ENCODE measurements around the gene KRT5. TPM values are rescaled to one million over a fixed set of nuclear protein-coding genes. Genes with fewer than 3 reads are reported as not detected.

KRT5 gene
- total and polyA plus RNA-seq, 2 of the 13 experiments (the other 11 are each of a cell fraction or from before 2014, with no cell fraction given): 0.08 TPM; not detected in 1

GRCh38 chr12:52494100-52494499, 26.1 kb downstream of the KRT5 start (continued):
- TF ChIP-seq U2AF2 (IDR thresholded peaks at IDR 0.05; ENCODE audit: low read depth, low read length) (no peak), MAFG (CRISPR knock-in tag; IDR thresholded peaks at IDR 0.05) (no peak)

GRCh38 chr12:52493172-52493571, 27.0 kb downstream of the KRT5 start, which contains the start of gene KRT6A:
TSS of gene KRT6A (minus strand) at chr12:52493257. CDS start at chr12:52493188, 69 bp downstream.
- no peak for FAIRE-seq
- no peak for DNase-seq (ENCODE audit: low spot score)
- H3K4me1 ChIP-seq (ENCODE audit: insufficient read depth, low read length): 0 out of 2 replicates have a peak, but pooled peaks cover 6% of the 10 kb centered on the region
- no peak within 1 kb of the TSS for H3K4me2 ChIP-seq (ENCODE audit: low read depth, low read length)
- in situ Hi-C loops (cut with HindIII; ENCODE audit: extremely low pct_ligation_motif_present, low pct_unique_long_range_greater_than_20kb): no loop called here
- H3K9me3 ChIP-seq (ENCODE audit: low read length): no peaks in the 10 kb centered on the region
- H3K27ac ChIP-seq (ENCODE audit: extremely low read length, insufficient read depth, low read length): no peak within 1 kb of the TSS
- H3K4me3 ChIP-seq (replicated peaks in 1 of 3; ENCODE audit: insufficient read depth in 1 of 3, low read depth in 2 of 3, low read length in 3 of 3): no peak within 1 kb of the TSS
- no peaks in the 10 kb centered on the region for H4K20me1 ChIP-seq (ENCODE audit: insufficient read depth, low read length)
- ChIA-PET CTCF (ENCODE audit: low intra/inter-chr PET ratio, low total read pairs) (no interaction called here), POLR2A (no interaction called here)
- no TSS peak for BruUV-seq (replicated peaks)
- no peak for ATAC-seq
- intact Hi-C loops (cut with micrococcal nuclease; ENCODE audit: unreplicated experiment): no loop called here
- 68% methylated on average over 2 of the region's 2 CpGs for WGBS (ENCODE audit: low lambda C conversion rate)
- H3K9ac ChIP-seq (ENCODE audit: insufficient read depth, low read depth, low read length): no peak within 1 kb of the TSS
- TF ChIP-seq REPIN1 (CRISPR knock-in tag; IDR thresholded peaks at IDR 0.05; ENCODE audit: borderline replicate concordance, low read depth) (no peak), POGZ (CRISPR knock-in tag; IDR thresholded peaks at IDR 0.05) (no peak), HHEX (CRISPR knock-in tag; IDR thresholded peaks at IDR 0.05) (no peak), MAZ (IDR thresholded peaks at IDR 0.05; ENCODE audit: borderline replicate concordance, low read depth, low read length) (no peak), MAZ (CRISPR knock-in tag; IDR thresholded peaks at IDR 0.05; ENCODE audit: low read depth) (no peak), SAP130 (CRISPR knock-in tag; IDR thresholded peaks at IDR 0.05; ENCODE audit: low read depth) (no peak), ZSCAN20 (CRISPR knock-in tag; IDR thresholded peaks at IDR 0.05; ENCODE audit: borderline replicate concordance) (no peak), KLF6 (CRISPR knock-in tag; IDR thresholded peaks at IDR 0.05) (no peak), ELF1 (CRISPR knock-in tag; IDR thresholded peaks at IDR 0.05) (no peak), RFX5 (IDR thresholded peaks at IDR 0.05; ENCODE audit: low read depth, low read length) (no peak), PRMT3 (CRISPR knock-in tag; IDR thresholded peaks at IDR 0.05; ENCODE audit: borderline replicate concordance, low read depth) (no peak), GABPA (IDR thresholded peaks at IDR 0.05; ENCODE audit: low read depth, low read length) (no peak), GABPA (CRISPR knock-in tag; IDR thresholded peaks at IDR 0.05; ENCODE audit: low read depth) (no peak), ZNF564 (CRISPR knock-in tag; IDR thresholded peaks at IDR 0.05) (no peak), ZNF205 (CRISPR knock-in tag; IDR thresholded peaks at IDR 0.05) (no peak)
- TF ChIP-seq, protein P1, sequence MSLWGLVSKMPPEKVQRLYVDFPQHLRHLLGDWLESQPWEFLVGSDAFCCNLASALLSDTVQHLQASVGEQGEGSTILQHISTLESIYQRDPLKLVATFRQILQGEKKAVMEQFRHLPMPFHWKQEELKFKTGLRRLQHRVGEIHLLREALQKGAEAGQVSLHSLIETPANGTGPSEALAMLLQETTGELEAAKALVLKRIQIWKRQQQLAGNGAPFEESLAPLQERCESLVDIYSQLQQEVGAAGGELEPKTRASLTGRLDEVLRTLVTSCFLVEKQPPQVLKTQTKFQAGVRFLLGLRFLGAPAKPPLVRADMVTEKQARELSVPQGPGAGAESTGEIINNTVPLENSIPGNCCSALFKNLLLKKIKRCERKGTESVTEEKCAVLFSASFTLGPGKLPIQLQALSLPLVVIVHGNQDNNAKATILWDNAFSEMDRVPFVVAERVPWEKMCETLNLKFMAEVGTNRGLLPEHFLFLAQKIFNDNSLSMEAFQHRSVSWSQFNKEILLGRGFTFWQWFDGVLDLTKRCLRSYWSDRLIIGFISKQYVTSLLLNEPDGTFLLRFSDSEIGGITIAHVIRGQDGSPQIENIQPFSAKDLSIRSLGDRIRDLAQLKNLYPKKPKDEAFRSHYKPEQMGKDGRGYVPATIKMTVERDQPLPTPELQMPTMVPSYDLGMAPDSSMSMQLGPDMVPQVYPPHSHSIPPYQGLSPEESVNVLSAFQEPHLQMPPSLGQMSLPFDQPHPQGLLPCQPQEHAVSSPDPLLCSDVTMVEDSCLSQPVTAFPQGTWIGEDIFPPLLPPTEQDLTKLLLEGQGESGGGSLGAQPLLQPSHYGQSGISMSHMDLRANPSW (CRISPR knock-in tag; IDR thresholded peaks at IDR 0.05; ENCODE audit: borderline replicate concordance): no peak
- TF ChIP-seq, protein P2, sequence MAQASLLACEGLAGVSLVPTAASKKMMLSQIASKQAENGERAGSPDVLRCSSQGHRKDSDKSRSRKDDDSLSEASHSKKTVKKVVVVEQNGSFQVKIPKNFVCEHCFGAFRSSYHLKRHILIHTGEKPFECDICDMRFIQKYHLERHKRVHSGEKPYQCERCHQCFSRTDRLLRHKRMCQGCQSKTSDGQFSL (CRISPR knock-in tag; IDR thresholded peaks at IDR 0.05): no peak
- TF ChIP-seq, protein P3, sequence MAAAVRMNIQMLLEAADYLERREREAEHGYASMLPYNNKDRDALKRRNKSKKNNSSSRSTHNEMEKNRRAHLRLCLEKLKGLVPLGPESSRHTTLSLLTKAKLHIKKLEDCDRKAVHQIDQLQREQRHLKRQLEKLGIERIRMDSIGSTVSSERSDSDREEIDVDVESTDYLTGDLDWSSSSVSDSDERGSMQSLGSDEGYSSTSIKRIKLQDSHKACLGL (CRISPR knock-in tag; IDR thresholded peaks at IDR 0.05): no peak
- TF ChIP-seq, protein P4, sequence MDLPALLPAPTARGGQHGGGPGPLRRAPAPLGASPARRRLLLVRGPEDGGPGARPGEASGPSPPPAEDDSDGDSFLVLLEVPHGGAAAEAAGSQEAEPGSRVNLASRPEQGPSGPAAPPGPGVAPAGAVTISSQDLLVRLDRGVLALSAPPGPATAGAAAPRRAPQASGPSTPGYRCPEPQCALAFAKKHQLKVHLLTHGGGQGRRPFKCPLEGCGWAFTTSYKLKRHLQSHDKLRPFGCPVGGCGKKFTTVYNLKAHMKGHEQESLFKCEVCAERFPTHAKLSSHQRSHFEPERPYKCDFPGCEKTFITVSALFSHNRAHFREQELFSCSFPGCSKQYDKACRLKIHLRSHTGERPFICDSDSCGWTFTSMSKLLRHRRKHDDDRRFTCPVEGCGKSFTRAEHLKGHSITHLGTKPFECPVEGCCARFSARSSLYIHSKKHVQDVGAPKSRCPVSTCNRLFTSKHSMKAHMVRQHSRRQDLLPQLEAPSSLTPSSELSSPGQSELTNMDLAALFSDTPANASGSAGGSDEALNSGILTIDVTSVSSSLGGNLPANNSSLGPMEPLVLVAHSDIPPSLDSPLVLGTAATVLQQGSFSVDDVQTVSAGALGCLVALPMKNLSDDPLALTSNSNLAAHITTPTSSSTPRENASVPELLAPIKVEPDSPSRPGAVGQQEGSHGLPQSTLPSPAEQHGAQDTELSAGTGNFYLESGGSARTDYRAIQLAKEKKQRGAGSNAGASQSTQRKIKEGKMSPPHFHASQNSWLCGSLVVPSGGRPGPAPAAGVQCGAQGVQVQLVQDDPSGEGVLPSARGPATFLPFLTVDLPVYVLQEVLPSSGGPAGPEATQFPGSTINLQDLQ (CRISPR knock-in tag; IDR thresholded peaks at IDR 0.05): no peak
- no peak within 1 kb of the TSS for H2AFZ ChIP-seq (ENCODE audit: low read length)
- no peaks in the 10 kb centered on the region for H3K36me3 ChIP-seq (replicated peaks in 1 of 2; ENCODE audit: control insufficient read depth in 1 of 2, insufficient read depth in 2 of 2, low read length in 2 of 2)
- H3K79me2 ChIP-seq (ENCODE audit: insufficient read depth, low read length): no peaks in the 10 kb centered on the region
- peaks cover 2 to 17% of the 10 kb centered on the region in 2 experiments; a peak in 3 of 5 replicates for H3K27me3 ChIP-seq (ENCODE audit: control insufficient read depth in 1 of 2, insufficient read depth in 2 of 2, low read length in 2 of 2)
